ENCODE measurements around the gene ZNF610.

Gene ZNF610

DNA sequence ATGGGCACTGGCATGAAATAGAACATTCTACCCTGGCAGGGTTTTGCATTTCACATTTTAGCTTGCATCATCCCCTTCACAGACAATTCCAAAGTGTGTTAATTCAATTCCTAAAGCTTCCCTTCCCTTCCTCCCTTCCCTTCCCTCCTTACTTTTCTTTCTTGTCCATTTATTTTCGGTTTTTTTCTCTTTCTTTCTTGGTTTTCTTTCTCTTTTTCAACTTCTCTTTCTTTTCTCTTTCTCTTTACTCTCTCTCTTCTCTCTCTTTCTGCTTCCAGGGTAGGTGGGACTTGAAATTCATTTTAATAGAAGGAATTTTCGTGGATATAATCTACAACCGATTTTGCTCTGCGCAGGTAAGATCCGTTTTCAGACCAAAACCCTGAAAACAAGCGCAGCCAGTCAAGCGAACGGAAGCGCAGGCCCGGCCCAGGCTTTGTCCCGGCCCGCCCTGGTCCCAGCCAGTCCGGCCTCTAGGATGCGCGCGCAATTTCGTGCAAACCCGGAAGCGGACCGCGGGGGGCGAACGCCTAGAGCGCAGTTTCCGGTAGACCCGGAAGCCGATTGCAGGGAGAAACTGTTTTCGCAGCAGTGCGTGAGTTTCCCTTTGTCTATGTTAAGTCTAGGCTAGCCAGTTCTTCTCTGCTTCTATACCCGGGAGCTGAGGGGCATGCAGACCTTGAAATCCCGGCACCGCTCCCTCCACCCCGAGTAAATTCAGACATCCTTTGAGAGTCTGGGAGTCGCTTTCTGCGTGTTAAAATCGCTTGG is 61.5 kb downstream of the ZNF610 start, which contains the start of gene ZNF528:
TSS of gene ZNF528 (plus strand) at position 540 of the 771 bp plus-strand sequence. CDS start 4,165 bp downstream, outside the sequence.
- in situ Hi-C loops (cut with HindIII; ENCODE audit: low sequenced_read_pairs), result no loop called here

DNA sequence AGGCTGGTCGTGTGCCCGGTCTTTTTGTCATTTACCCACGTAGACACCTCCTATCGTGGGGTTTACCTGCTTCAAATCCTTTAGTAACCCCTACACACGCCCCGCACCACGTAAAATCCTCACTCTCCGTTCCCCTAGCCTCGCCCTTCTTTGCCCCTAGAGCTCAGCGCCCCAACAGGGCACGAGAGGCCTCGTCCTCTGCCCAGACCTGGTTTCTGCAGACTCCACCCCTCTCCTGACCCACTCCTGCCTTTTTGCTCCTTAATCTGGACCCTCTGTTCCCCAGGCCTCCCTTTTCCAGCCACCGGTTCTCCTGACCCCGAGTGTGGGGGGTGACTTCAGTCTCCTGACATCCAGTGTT is 62.0 kb downstream of the ZNF610 start:
- in situ Hi-C loops (cut with HindIII; ENCODE audit: low sequenced_read_pairs), result no loop called here

DNA sequence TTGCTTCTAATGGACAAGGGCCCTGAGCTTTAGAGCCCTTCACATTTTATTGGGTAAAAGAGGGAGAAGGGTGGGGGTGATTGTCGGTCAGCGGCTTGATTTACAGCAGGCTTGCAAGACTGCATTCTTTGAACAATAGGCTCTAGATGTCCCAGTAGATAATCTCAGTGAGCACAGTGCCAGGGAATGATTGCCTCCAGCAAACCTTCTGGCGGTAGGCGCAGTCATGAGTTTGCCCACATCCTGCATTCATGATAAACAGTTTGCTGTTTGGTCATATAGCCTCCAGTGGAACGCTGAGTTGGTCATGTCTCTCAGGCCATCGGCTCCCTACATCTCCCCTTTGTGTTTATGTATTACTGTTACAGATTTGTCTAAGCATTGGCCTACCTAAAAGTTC is 74.2 kb downstream of the ZNF610 start:
- in situ Hi-C loops (cut with HindIII; ENCODE audit: low sequenced_read_pairs), result no loop called here

DNA sequence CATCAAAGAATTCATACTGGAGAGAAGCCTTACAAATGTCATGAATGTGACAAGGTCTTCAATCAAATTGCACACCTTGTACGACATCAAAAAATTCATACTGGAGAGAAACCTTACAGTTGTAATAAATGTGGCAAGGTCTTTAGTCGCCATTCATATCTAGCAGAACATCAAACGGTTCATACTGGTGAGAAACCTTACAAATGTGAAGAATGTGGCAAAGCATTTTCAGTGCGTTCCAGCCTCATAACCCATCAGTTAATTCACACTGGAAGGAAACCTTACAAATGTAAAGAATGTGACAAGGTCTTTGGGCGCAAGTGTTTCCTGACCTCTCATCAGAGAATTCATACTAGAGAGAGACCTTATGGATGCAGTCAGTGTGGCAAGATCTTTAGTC is 79.7 kb downstream of the ZNF610 start:
- in situ Hi-C loops (cut with HindIII; ENCODE audit: low sequenced_read_pairs), result no loop called here
